SK-N-SH treated with all-trans-retinoic acid at 6 μM for 48 hours (cell line): ENCODE measurements around the gene GOLGA8B.

Source experiments
- ATAC-seq: fragments of 200-7000 bp; cut with Tn5 transposase; 3 replicates; pipeline ENCODE4 v1.9.1; 2020; ENCODE audit warnings: mild to moderate bottlenecking, moderate library complexity
- ARNTL ChIP-seq: fragments of 450-650 bp; formaldehyde crosslinking; IDR thresholded peaks from 2 replicates; pipeline ENCODE4 v1.5.0; 2020; ENCODE audit warnings: low read depth, mild to moderate bottlenecking, moderate library complexity, borderline replicate concordance
- BACH2 ChIP-seq: fragments of 250-450 bp; sonication (Bioruptor Pico); IDR thresholded peaks from 2 replicates; pipeline ENCODE4 v1.9.0; 2021; ENCODE audit warnings: mild to moderate bottlenecking, borderline replicate concordance
- CREB5 ChIP-seq: fragments of 250-450 bp; sonication (Bioruptor Pico); IDR thresholded peaks from 2 replicates; pipeline ENCODE4 v1.5.1; 2020; ENCODE audit warnings: low read depth, mild to moderate bottlenecking, moderate library complexity
- CSDC2 ChIP-seq: fragments of 250-450 bp; sonication (Bioruptor Pico); IDR thresholded peaks from 2 replicates; pipeline ENCODE4 v1.5.0; 2020; ENCODE audit warnings: mild to moderate bottlenecking, moderate library complexity
- CSRNP3 ChIP-seq: fragments of 250-450 bp; sonication (Bioruptor Pico); IDR thresholded peaks from 2 replicates; pipeline ENCODE4 v1.5.1; 2021; ENCODE audit warnings: mild to moderate bottlenecking, moderate library complexity
- ESRRG ChIP-seq: fragments of 250-450 bp; sonication (Bioruptor Pico); IDR thresholded peaks from 2 replicates; pipeline ENCODE4 v1.6.1; 2021; ENCODE audit warnings: mild to moderate bottlenecking
- GLIS3 ChIP-seq: fragments of 250-450 bp; sonication (Bioruptor Pico); IDR thresholded peaks from 2 replicates; pipeline ENCODE4 v1.5.0; 2020; ENCODE audit warnings: mild to moderate bottlenecking, moderate library complexity
- ISL1 ChIP-seq: fragments of 250-450 bp; sonication (Bioruptor Pico); IDR thresholded peaks from 2 replicates; pipeline ENCODE4 v2.1.2; 2022; ENCODE audit warnings: mild to moderate bottlenecking, moderate library complexity
- PATZ1 ChIP-seq: fragments of 250-450 bp; sonication (Bioruptor Pico); IDR thresholded peaks from 2 replicates; pipeline ENCODE4 v1.8.0; 2020; ENCODE audit warnings: mild to moderate bottlenecking, moderate library complexity, borderline replicate concordance
- POU6F1 ChIP-seq: fragments of 250-450 bp; sonication (Bioruptor Pico); IDR thresholded peaks from 2 replicates; pipeline ENCODE4 v1.8.0; 2021; ENCODE audit warnings: low read depth, mild to moderate bottlenecking, moderate library complexity, borderline replicate concordance
- PPARA ChIP-seq: fragments of 250-450 bp; sonication (Bioruptor Pico); IDR thresholded peaks from 2 replicates; pipeline ENCODE4 v1.5.0; 2020; ENCODE audit warnings: mild to moderate bottlenecking, borderline replicate concordance
- RARB ChIP-seq: fragments of 250-450 bp; sonication (Bioruptor Pico); IDR thresholded peaks from 2 replicates; pipeline ENCODE4 v1.8.0; 2021; ENCODE audit warnings: mild to moderate bottlenecking, moderate library complexity
- SNAI2 ChIP-seq: fragments of 250-450 bp; sonication (Bioruptor Pico); IDR thresholded peaks from 2 replicates; pipeline ENCODE4 v1.5.0; 2020; ENCODE audit warnings: mild to moderate bottlenecking, moderate library complexity
- TCF4 ChIP-seq: fragments of 250-450 bp; sonication (Bioruptor Pico); IDR thresholded peaks from 2 replicates; pipeline ENCODE4 v1.8.0; 2021; ENCODE audit warnings: mild to moderate bottlenecking, moderate library complexity, borderline replicate concordance
- TOX ChIP-seq: fragments of 250-450 bp; sonication (Bioruptor Pico); IDR thresholded peaks from 2 replicates; pipeline ENCODE4 v1.8.0; 2021; ENCODE audit warnings: mild to moderate bottlenecking, moderate library complexity, borderline replicate concordance
- TSHZ2 ChIP-seq: fragments of 250-450 bp; sonication (Bioruptor Pico); IDR thresholded peaks from 2 replicates; pipeline ENCODE4 v1.5.0; 2020; ENCODE audit warnings: mild to moderate bottlenecking, moderate library complexity
- ZC3H10 ChIP-seq: fragments of 250-450 bp; sonication (Bioruptor Pico); IDR thresholded peaks from 2 replicates; pipeline ENCODE4 v1.5.1; 2021; ENCODE audit warnings: mild to moderate bottlenecking, moderate library complexity
- ZFP3 ChIP-seq: fragments of 250-450 bp; sonication (Bioruptor Pico); IDR thresholded peaks from 2 replicates; pipeline ENCODE4 v1.5.0; 2020; ENCODE audit warnings: mild to moderate bottlenecking, moderate library complexity
- ZFP30 ChIP-seq: fragments of 450-650 bp; formaldehyde crosslinking; IDR thresholded peaks from 2 replicates; pipeline ENCODE4 v1.5.0; 2022; ENCODE audit warnings: mild to moderate bottlenecking, moderate library complexity
- ZNF565 ChIP-seq: fragments of 450-650 bp; formaldehyde crosslinking; conservative IDR thresholded peaks from 2 replicates; pipeline ENCODE4 v1.5.0; 2020; ENCODE audit warnings: low read depth, mild to moderate bottlenecking, moderate library complexity
- ZNF70 ChIP-seq: fragments of 450-650 bp; formaldehyde crosslinking; IDR thresholded peaks from 2 replicates; pipeline ENCODE4 v1.5.0; 2020; ENCODE audit warnings: mild to moderate bottlenecking, moderate library complexity
- ZNF8 ChIP-seq: fragments of 450-650 bp; formaldehyde crosslinking; IDR thresholded peaks from 2 replicates; pipeline ENCODE4 v1.5.0; 2020; ENCODE audit warnings: mild to moderate bottlenecking, moderate library complexity

GOLGA8B gene

GRCh38 chr15:34606131-34606530 lies 22.7 kb upstream of the GOLGA8B start:
- no peak for ATAC-seq
- TF ChIP-seq CREB5 = no peak
- TF ChIP-seq PPARA (CRISPR knock-in tag) = no peak
- no peak for TF ChIP-seq ISL1 (CRISPR knock-in tag)
- no peak for TF ChIP-seq SNAI2 (CRISPR knock-in tag)
- no peak for TF ChIP-seq TSHZ2 (CRISPR knock-in tag)
- no peak for TF ChIP-seq RARB (CRISPR knock-in tag)
- no peak for TF ChIP-seq CSDC2 (CRISPR knock-in tag)
- TF ChIP-seq CSRNP3 (CRISPR knock-in tag) = no peak
- no peak for TF ChIP-seq ZNF565 (CRISPR knock-in tag)
- no peak for TF ChIP-seq POU6F1 (CRISPR knock-in tag)
- no peak for TF ChIP-seq ZFP3
- no peak for TF ChIP-seq PATZ1 (CRISPR knock-in tag)
- no peak for TF ChIP-seq TOX
- TF ChIP-seq BACH2 (CRISPR knock-in tag) = no peak
- no peak for TF ChIP-seq ZC3H10 (CRISPR knock-in tag)
- TF ChIP-seq, all 23 proteins: peak for 0

GRCh38 chr15:34603095-34603494 lies 19.6 kb upstream of the GOLGA8B start:
- no peak for ATAC-seq

More at GRCh38 chr15:34603095-34603494, 19.6 kb upstream of the GOLGA8B start:
- no peak for TF ChIP-seq ZFP3
- no peak for TF ChIP-seq ZFP30
- no peak for TF ChIP-seq RARB (CRISPR knock-in tag)
- TF ChIP-seq GLIS3 = no peak
- no peak for TF ChIP-seq ZNF70
- no peak for TF ChIP-seq TSHZ2 (CRISPR knock-in tag)
- no peak for TF ChIP-seq TCF4 (CRISPR knock-in tag)
- no peak for TF ChIP-seq ZNF565 (CRISPR knock-in tag)
- TF ChIP-seq CSRNP3 (CRISPR knock-in tag) = no peak
- TF ChIP-seq ZC3H10 (CRISPR knock-in tag) = no peak
- TF ChIP-seq ESRRG (CRISPR knock-in tag) = no peak
- no peak for TF ChIP-seq BACH2 (CRISPR knock-in tag)
- TF ChIP-seq SNAI2 (CRISPR knock-in tag) = no peak
- no peak for TF ChIP-seq TOX
- TF ChIP-seq ARNTL (CRISPR knock-in tag) = no peak
- TF ChIP-seq CSDC2 (CRISPR knock-in tag) = no peak
- no peak for TF ChIP-seq ZNF8
- TF ChIP-seq CREB5 = no peak
